GM23338 (cell line): ENCODE measurements around the gene SLC2A11. TPM values are rescaled to one million over a fixed set of nuclear protein-coding genes. Genes with fewer than 3 reads are reported as not detected.

Experiments used
- ATAC-seq: fragments of 200-7000 bp; cut with Tn5 transposase; 3 replicates; pipeline ENCODE4 v1.9.1; 2020
- DNase-seq: peaks from one replicate; pipeline ENCODE4 v3.0.0-alpha.2; 2015; ENCODE audit warnings: low spot score
- H2AFZ ChIP-seq: fragments of 200-600 bp; sonication (generic); 2 replicates; pipeline ENCODE4 v1.8.0; 2016; ENCODE audit warnings: antibody characterized with exemption, mild to moderate bottlenecking, moderate library complexity
- H3F3A ChIP-seq: fragments of 200-600 bp; sonication (generic); replicated peaks from 2 replicates; pipeline ENCODE4 v1.8.0; 2017; ENCODE audit warnings: antibody characterized with exemption, mixed run types, low read depth
- H3K27ac ChIP-seq: fragments of 200-600 bp; sonication (generic); 2 replicates; pipeline ENCODE4 v1.6.1; 2016; ENCODE audit warnings: low read depth
- H3K27me3 ChIP-seq: fragments of 200-600 bp; sonication (generic); 2 replicates; pipeline ENCODE4 v1.8.0; 2016; ENCODE audit warnings: mild to moderate bottlenecking, mixed run types, moderate library complexity; ENCODE audit not compliant: insufficient read depth
- H3K36me3 ChIP-seq: fragments of 200-600 bp; sonication (generic); 2 replicates; pipeline ENCODE4 v1.8.0; 2016; ENCODE audit warnings: mild to moderate bottlenecking; ENCODE audit not compliant: insufficient read depth
- H3K4me1 ChIP-seq: fragments of 200-600 bp; sonication (generic); 2 replicates; pipeline ENCODE4 v1.8.0; 2016; ENCODE audit warnings: mild to moderate bottlenecking, moderate library complexity; ENCODE audit not compliant: insufficient read depth
- H3K4me2 ChIP-seq: fragments of 200-600 bp; sonication (generic); 2 replicates; pipeline ENCODE4 v1.7.1; 2017; ENCODE audit warnings: mixed run types
- H3K4me3 ChIP-seq: fragments of 200-600 bp; sonication (generic); 2 replicates; pipeline ENCODE4 v1.6.1; 2016; ENCODE audit warnings: mixed run types
- H3K79me2 ChIP-seq: fragments of 200-600 bp; sonication (generic); replicated peaks from 2 replicates; pipeline ENCODE4 v1.8.0; 2017; ENCODE audit warnings: mild to moderate bottlenecking; ENCODE audit not compliant: insufficient read depth
- H3K9me2 ChIP-seq: fragments of 200-600 bp; sonication (generic); 2 replicates; pipeline ENCODE4 v1.8.0; 2017; ENCODE audit not compliant: insufficient read depth
- H4K20me1 ChIP-seq: fragments of 200-600 bp; sonication (generic); replicated peaks from 2 replicates; pipeline ENCODE4 v1.8.0; 2017; ENCODE audit warnings: mild to moderate bottlenecking; ENCODE audit not compliant: insufficient read depth
- H3K27ac Mint-ChIP-seq: 2 replicates; pipeline ENCODE4 v1.8.0; 2020; ENCODE audit warnings: inconsistent platforms, mild to moderate bottlenecking, moderate library complexity, mixed read lengths
- H3K27me3 Mint-ChIP-seq: 3 replicates; pipeline ENCODE4 v1.8.0; 2022; ENCODE audit warnings: low read depth, mild to moderate bottlenecking, moderate library complexity, mixed read lengths, inconsistent platforms; ENCODE audit not compliant: insufficient read depth, poor library complexity
- H3K36me3 Mint-ChIP-seq: 3 replicates; pipeline ENCODE4 v1.8.0; 2021; ENCODE audit warnings: low read depth, mild to moderate bottlenecking, inconsistent platforms, moderate library complexity, mixed read lengths
- H3K4me1 Mint-ChIP-seq: 3 replicates; pipeline ENCODE4 v1.8.0; 2020; ENCODE audit warnings: mild to moderate bottlenecking, inconsistent platforms, mixed read lengths
- H3K4me3 Mint-ChIP-seq: 3 replicates; pipeline ENCODE4 v1.8.0; 2021; ENCODE audit warnings: moderate library complexity, mild to moderate bottlenecking, inconsistent platforms, mixed read lengths
- H3K9me3 Mint-ChIP-seq: 3 replicates; pipeline ENCODE4 v1.8.0; 2020; ENCODE audit warnings: moderate library complexity, mild to moderate bottlenecking, inconsistent platforms, mixed read lengths
- CREB1 ChIP-seq: fragments of 250-450 bp; sonication (Bioruptor Pico); IDR thresholded peaks from 2 replicates; pipeline ENCODE4 v1.5.0; 2020; ENCODE audit warnings: low read depth, mild to moderate bottlenecking, moderate library complexity
- ETS1 ChIP-seq: IDR thresholded peaks from 2 replicates; pipeline ENCODE4 v1.6.1; 2016; ENCODE audit warnings: antibody characterized with exemption
- EZH2 ChIP-seq: fragments of 200-600 bp; sonication (generic); IDR thresholded peaks from one replicate; pipeline ENCODE4 v1.8.0; 2017; ENCODE audit warnings: antibody characterized with exemption, mild to moderate bottlenecking, low read depth; ENCODE audit not compliant: unreplicated experiment
- JUNB ChIP-seq: IDR thresholded peaks from one replicate; pipeline ENCODE4 v1.6.1; 2016; ENCODE audit warnings: antibody characterized with exemption; ENCODE audit not compliant: unreplicated experiment
- NANOG ChIP-seq: IDR thresholded peaks from 2 replicates; pipeline ENCODE4 v1.6.1; 2016; ENCODE audit warnings: antibody characterized with exemption, borderline replicate concordance
- POLR2AphosphoS5 ChIP-seq: IDR thresholded peaks from 2 replicates; pipeline ENCODE4 v1.6.1; 2016; ENCODE audit warnings: antibody characterized with exemption, low read depth
- polyA plus RNA-seq: library from polyadenylated mRNA; unstranded; fragments of >200 nt; fragmentation: Nextera tagmentation; extraction: Ambion mirVana; gene quantifications from 2 replicates; pipeline ENCODE4 v1.2.1, GENCODE V29; 2016
- total RNA-seq: library from RNA; depleted of rRNA; stranded (reverse); fragments of >200 nt; shearing (Covaris generic); gene quantifications from 2 replicates; pipeline ENCODE4 v1.2.3, GENCODE V29; 2014
- TF ChIP-seq, protein P1 (sequence below): fragments of 250-450 bp; sonication (Bioruptor Pico); IDR thresholded peaks from 2 replicates; pipeline ENCODE4 v1.5.0; 2020; ENCODE audit warnings: mild to moderate bottlenecking, moderate library complexity

Gene SLC2A11
- total and polyA plus RNA-seq, 2 experiments from 2014 or later = 7.1 to 21.8 TPM

- Mint-ChIP-seq H3K4me1 (peaks cover 34% of the 10 kb centered on the region), H3K27ac (no peak overlapping the region), H3K9me3 (peaks cover 42% of the 10 kb centered on the region), H3K27me3 (peaks cover 41% of the 10 kb centered on the region), H3K4me3 (peak overlapping the region; percentile 92), H3K36me3 (peaks cover 73% of the 10 kb centered on the region)
- no peak for DNase-seq
- peaks cover 7% of the 10 kb centered on the region for H4K20me1 ChIP-seq
- H3K4me1 ChIP-seq = peaks cover 19% of the 10 kb centered on the region; the same call in 1 of the 2 replicates
- no peaks in the 10 kb centered on the region for H3K9me2 ChIP-seq
- H3K4me2 ChIP-seq = peak overlapping the region; percentile 99
- TF ChIP-seq, protein P1, sequence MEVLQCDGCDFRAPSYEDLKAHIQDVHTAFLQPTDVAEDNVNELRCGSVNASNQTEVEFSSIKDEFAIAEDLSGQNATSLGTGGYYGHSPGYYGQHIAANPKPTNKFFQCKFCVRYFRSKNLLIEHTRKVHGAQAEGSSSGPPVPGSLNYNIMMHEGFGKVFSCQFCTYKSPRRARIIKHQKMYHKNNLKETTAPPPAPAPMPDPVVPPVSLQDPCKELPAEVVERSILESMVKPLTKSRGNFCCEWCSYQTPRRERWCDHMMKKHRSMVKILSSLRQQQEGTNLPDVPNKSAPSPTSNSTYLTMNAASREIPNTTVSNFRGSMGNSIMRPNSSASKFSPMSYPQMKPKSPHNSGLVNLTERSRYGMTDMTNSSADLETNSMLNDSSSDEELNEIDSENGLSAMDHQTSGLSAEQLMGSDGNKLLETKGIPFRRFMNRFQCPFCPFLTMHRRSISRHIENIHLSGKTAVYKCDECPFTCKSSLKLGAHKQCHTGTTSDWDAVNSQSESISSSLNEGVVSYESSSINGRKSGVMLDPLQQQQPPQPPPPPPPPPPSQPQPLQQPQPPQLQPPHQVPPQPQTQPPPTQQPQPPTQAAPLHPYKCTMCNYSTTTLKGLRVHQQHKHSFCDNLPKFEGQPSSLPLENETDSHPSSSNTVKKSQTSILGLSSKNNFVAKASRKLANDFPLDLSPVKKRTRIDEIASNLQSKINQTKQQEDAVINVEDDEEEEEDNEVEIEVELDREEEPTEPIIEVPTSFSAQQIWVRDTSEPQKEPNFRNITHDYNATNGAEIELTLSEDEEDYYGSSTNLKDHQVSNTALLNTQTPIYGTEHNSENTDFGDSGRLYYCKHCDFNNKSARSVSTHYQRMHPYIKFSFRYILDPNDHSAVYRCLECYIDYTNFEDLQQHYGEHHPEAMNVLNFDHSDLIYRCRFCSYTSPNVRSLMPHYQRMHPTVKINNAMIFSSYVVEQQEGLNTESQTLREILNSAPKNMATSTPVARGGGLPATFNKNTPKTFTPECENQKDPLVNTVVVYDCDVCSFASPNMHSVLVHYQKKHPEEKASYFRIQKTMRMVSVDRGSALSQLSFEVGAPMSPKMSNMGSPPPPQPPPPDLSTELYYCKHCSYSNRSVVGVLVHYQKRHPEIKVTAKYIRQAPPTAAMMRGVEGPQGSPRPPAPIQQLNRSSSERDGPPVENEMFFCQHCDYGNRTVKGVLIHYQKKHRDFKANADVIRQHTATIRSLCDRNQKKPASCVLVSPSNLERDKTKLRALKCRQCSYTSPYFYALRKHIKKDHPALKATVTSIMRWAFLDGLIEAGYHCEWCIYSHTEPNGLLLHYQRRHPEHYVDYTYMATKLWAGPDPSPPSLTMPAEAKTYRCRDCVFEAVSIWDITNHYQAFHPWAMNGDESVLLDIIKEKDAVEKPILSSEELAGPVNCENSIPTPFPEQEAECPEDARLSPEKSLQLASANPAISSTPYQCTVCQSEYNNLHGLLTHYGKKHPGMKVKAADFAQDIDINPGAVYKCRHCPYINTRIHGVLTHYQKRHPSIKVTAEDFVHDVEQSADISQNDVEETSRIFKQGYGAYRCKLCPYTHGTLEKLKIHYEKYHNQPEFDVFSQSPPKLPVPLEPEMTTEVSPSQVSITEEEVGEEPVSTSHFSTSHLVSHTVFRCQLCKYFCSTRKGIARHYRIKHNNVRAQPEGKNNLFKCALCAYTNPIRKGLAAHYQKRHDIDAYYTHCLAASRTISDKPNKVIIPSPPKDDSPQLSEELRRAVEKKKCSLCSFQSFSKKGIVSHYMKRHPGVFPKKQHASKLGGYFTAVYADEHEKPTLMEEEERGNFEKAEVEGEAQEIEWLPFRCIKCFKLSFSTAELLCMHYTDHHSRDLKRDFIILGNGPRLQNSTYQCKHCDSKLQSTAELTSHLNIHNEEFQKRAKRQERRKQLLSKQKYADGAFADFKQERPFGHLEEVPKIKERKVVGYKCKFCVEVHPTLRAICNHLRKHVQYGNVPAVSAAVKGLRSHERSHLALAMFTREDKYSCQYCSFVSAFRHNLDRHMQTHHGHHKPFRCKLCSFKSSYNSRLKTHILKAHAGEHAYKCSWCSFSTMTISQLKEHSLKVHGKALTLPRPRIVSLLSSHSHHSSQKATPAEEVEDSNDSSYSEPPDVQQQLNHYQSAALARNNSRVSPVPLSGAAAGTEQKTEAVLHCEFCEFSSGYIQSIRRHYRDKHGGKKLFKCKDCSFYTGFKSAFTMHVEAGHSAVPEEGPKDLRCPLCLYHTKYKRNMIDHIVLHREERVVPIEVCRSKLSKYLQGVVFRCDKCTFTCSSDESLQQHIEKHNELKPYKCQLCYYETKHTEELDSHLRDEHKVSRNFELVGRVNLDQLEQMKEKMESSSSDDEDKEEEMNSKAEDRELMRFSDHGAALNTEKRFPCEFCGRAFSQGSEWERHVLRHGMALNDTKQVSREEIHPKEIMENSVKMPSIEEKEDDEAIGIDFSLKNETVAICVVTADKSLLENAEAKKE = no peak
- TF ChIP-seq NANOG (no peak), CREB1 (CRISPR knock-in tag) (no peak), JUNB (no peak), EZH2 (no peak), ETS1 (no peak), POLR2AphosphoS5 (no peak)
- H2AFZ ChIP-seq = no peak overlapping the region
- H3K36me3 ChIP-seq = peaks cover 6% of the 10 kb centered on the region
- H3K27ac ChIP-seq = no peak overlapping the region
- peaks cover 35% of the 10 kb centered on the region for H3F3A ChIP-seq
- peaks cover 5% of the 10 kb centered on the region; the same call in 1 of the 2 replicates for H3K27me3 ChIP-seq
- H3K79me2 ChIP-seq = peaks cover 12% of the 10 kb centered on the region
- peak overlapping the region; percentile 99 for H3K4me3 ChIP-seq
- no peak for ATAC-seq
Measured at GRCh38 chr22:23896166-23896522, 38.5 kb downstream of the SLC2A11 start.
